GM21529 (cell line): ENCODE results near the gene NEU1.
"Not testable (repeated sequence)": the region's sequence is repeated elsewhere in the genome, so short reads cannot be mapped to it uniquely, and the experiment has no call there.

ENCODE experiments used
- ATAC-seq: cut with Tn5 transposase; IDR thresholded peaks from one replicate; pipeline ENCODE4 v1.9.1; 2021; ENCODE audit not compliant: unreplicated experiment

NEU1 gene

DNA sequence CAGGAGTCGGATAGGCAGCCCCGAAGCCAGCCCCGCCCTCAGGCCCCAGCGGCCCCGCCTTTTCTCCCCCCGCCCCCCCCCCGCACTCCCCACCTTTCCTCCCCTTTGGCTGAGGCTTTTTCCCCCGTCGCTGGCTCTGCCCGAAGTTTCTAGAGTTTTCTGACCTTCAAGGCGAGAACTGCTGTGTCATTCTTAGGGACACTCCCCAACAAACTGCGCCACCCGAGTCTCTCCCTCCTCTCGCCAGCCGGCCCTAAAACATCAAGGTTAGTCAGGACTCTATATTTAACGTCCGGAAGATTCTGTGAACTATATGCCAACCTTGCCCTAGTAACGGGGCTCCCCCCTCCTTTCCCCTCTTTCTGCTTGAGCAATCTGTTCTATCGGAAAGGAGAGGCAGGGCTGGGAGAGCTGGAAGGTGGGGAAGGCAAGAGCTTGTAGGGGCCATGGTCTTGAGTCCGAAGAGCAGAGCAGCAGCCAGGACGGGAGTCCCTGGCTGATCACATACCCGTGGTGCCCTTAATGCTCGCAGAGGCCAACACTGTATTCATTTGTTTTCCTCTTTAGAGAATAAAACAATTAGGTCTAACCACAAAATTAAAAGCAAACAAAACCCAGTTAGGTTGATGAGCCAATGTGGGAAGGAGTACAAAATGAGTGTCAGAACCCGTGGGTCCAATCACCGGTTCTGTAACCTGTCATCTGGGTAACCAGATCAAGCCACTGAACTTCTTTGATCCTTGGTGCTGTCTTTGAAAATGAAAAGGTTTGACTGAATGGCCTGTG is 40.4 kb downstream of the NEU1 start:
- no peak for ATAC-seq

DNA sequence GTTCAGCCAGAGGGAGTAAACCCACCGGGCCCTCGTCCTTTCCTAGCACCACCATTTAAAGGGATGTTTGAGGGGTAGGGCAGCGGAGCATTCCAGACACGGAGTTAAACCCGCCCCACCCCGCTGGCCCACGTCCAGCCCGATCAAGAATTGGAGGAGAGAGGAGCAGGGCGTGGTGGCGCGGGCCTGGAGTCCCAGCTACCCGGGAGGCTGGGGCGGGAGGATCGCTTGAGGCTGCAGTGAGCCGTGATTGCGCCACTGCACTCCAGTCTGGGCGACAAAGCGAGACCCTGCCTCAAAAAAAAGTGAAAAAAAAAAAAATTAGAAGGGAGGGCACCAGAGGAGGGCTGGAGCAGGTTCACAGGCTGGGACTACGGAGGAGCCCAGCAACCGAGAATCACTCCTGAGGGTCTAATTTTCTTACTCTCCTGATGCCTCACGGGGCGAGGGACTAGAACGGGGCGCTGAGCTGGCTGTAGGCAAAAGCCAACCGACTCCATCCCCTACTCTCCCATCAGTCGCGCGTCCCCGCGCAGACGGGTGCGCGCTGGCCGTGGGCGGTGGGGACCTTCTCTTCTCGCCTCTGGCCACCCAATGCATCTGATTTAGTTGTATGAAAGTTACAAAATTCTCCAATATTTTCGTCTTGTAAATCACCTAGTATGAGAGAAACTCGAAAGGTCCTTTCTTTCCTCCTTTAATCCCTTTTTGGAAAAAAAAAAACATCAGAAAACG is 41.2 kb downstream of the NEU1 start:
- no peak for ATAC-seq

DNA sequence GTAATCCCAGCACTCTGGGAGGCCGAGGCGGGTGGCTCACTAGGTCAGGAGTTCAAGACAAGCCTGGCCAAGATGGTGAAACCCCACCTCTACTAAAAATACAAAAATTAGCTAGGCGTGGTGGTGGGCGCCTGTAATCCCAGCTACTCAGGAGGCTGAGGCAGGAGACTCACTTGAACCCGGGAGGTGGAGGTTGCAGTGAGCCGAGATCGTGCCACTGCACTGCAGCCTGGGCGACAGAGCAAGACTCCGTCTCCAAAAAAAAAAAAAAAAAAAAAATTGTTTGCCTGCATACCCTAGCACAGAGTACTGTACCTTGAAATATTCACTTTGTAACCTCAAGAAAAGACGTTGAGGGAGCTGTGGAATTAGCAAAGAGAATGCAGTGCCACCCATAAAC is 42.2 kb downstream of the NEU1 start:
- ATAC-seq, result not testable (repeated sequence)

DNA sequence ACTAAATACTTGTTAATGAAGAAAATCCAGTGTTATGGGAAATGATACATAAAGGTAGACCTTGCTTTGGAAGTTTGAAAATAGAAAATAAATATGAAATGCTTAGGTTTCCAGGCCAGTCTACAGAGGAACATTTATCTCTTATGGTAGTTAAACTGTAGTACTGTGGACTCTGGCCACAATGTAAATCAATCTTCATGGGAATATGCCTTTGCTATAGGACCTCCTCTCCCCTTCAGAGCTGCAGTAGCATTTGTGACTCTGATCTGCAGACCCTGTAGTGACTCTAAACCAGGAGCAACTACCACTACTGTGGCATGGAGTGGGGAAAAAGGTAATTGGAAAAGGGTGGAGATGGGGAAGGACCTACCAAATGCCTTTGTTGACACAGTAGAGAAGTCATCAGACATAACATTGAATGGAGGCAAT is 42.7 kb downstream of the NEU1 start:
- ATAC-seq, result no peak

DNA sequence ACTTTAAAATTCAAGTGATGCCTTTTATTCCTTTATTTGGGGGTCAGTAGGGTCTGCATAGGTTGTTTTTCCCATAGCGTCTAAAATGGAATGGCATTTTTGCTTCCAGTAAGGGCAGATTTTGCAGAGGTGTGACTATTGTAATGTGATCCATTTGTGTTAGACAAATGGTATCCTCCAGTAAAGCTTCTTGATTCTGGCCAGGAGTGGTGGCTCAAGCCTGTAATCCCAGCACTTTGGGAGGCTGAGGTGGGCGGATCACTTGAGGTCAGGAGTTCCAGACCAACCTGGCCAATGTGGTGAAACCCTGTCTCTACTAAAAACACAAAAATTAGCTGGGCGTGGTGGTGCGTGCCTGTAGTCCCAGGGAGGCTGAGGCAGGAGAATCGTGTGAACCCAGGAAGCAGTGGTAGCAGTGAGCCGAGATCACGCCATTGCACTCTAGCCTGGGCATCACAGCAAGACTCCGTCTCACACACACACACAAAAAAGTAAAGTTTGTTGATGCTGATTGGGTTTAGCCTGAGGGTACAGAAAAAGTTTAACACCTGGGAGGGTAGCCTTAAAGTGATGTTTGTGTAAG is 44.6 kb downstream of the NEU1 start:
- not testable (repeated sequence) for ATAC-seq

DNA sequence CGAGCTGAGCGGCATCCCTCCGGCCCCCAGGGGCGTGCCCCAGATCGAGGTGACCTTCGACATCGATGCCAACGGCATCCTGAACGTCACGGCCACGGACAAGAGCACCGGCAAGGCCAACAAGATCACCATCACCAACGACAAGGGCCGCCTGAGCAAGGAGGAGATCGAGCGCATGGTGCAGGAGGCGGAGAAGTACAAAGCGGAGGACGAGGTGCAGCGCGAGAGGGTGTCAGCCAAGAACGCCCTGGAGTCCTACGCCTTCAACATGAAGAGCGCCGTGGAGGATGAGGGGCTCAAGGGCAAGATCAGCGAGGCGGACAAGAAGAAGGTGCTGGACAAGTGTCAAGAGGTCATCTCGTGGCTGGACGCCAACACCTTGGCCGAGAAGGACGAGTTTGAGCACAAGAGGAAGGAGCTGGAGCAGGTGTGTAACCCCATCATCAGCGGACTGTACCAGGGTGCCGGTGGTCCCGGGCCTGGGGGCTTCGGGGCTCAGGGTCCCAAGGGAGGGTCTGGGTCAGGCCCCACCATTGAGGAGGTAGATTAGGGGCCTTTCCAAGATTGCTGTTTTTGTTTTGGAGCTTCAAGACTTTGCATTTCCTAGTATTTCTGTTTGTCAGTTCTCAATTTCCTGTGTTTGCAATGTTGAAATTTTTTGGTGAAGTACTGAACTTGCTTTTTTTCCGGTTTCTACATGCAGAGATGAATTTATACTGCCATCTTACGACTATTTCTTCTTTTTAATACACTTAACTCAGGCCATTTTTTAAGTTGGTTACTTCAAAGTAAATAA is 45.3 kb downstream of the NEU1 start:
- ATAC-seq, result not testable (repeated sequence)

DNA sequence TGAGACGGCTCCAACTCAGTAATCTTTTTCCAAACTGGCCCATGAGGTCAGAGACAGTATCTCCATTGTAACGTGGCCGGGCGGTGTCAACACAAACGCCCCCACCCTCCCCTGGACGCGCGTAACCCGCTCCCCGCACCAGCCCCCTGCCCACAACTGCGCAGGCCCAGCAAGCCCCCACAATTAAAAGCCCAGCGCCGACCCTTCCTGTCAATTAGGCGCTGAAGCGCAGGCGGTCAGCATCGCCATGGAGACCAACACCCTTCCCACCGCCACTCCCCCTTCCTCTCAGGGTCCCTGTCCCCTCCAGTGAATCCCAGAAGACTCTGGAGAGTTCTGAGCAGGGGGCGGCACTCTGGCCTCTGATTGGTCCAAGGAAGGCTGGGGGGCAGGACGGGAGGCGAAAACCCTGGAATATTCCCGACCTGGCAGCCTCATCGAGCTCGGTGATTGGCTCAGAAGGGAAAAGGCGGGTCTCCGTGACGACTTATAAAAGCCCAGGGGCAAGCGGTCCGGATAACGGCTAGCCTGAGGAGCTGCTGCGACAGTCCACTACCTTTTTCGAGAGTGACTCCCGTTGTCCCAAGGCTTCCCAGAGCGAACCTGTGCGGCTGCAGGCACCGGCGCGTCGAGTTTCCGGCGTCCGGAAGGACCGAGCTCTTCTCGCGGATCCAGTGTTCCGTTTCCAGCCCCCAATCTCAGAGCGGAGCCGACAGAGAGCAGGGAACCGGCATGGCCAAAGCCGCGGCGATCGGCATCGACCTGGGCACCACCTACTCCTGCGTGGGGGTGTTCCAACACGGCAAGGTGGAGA is 47.4 kb downstream of the NEU1 start, which contains the start of the genes HSPA1A and HSPA1L:
Gene HSPA1A, plus strand, starts transcription at position 519 of the 814 bp plus-strand sequence. Its CDS starts 214 bp downstream, at position 733.
Gene HSPA1L, minus strand, starts transcription at position 259 of the 814 bp plus-strand sequence. CDS start 3,311 bp downstream, outside the sequence.
- ATAC-seq, result peak; percentile 45

DNA sequence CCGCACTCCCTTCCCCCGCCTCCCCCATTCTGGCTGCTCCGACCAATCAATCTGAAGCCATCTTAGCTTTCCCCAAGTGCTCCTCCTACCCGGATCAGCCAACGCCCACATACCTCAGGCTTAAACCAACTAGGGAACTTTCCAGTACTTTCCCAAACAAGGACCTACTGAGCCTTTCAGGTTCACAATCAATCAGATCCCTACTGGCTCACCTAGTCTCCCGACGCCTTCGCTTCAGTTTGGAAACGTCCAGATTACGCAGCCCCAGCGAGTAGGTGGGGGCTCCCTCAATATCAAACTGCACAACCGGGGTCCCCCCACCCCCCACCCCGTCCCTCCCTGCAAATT is 48.0 kb downstream of the NEU1 start:
- no peak for ATAC-seq

DNA sequence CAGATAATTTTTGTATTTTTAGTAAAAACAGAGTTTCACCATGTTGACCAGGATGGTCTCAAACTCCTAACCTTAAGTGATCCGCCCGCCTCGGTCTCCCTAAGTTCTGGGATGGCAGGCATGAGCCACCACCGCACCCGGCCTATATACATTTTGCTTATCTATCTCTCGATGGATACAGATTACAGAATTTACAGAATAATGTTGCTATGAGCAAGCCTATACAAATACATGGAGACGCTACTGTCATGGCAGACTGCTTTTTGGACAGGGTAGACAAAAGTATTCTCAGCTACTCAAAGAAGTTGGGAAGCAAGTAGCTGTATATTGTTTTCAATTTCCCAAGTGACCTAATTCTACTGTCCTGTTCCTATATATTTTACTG is 49.2 kb downstream of the NEU1 start:
- ATAC-seq, result no peak

DNA sequence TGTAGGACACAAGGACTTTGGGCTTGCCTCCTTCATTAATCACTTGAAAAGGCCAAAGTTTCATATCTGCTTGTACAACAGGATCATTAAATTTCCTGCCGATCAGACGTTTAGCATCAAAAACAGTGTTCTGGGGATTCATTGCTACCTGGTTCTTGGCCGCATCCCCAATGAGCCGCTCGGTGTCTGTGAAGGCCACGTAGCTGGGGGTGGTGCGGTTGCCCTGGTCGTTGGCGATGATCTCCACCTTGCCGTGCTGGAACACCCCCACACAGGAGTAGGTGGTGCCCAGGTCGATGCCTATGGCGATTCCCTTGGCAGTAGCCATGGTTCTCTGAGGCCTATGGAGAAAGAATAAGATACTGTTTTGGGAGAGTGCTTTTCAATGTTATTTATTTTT is 51.0 kb downstream of the NEU1 start:
- no peak for ATAC-seq

DNA sequence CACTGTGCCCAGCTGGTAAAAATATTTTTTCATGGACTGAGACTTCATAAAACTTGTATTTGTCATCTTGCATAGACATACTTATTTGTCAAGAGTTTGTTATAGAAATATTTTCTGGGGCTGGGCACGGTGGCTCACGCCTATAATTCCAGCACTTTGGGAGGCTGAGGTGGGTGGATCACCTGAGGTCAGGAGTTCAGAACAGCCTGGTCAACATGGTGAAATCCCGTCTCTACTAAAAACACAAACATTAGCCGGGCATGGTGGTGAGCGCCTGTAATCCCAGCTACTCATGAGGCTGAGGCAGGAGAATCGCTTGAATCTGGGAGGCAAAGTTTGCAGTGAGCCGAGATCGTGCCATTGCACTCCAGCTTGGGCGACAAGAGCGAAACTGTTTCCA is 54.0 kb downstream of the NEU1 start:
- not testable (repeated sequence) for ATAC-seq
